Aorta (tissue), 5 donors: ENCODE results near the gene ANKMY1. TPM values are rescaled to one million over a fixed set of nuclear protein-coding genes. Genes with fewer than 3 reads are reported as not detected.

Experiments
- ATAC-seq: fragments of 200-7000 bp; cut with Tn5 transposase; one replicate; pipeline ENCODE4 v1.9.1; 2022; ENCODE audit warnings: moderate library complexity; ENCODE audit not compliant: low FRiP score
- DNase-seq, 2 donors: peaks; one replicate each; pipeline ENCODE4 v3.0.0-alpha.2; 2020
- H3K27ac ChIP-seq, 2 donors: one replicate each; pipeline ENCODE4 v1.5.1; 2013; ENCODE audit warnings: low read length in 2 of 2, mild to moderate bottlenecking in 2 of 2, moderate library complexity in 2 of 2, control low read depth in 1 of 2, inconsistent platforms in 1 of 2, low read depth in 1 of 2
- H3K27me3 ChIP-seq, 2 donors: one replicate each; pipeline ENCODE4 v1.6.1; 2013; ENCODE audit warnings: control low read depth in 1 of 2, low read length in 1 of 2, mild to moderate bottlenecking in 1 of 2, moderate library complexity in 1 of 2; ENCODE audit not compliant: insufficient read depth in 2 of 2, control insufficient read depth in 1 of 2
- H3K36me3 ChIP-seq, 2 donors: one replicate each; pipeline ENCODE4 v1.6.1; 2013; ENCODE audit warnings: control low read depth in 1 of 2, low read length in 1 of 2, mild to moderate bottlenecking in 1 of 2; ENCODE audit not compliant: insufficient read depth in 2 of 2, control insufficient read depth in 1 of 2
- H3K4me1 ChIP-seq, 2 donors: one replicate each; pipeline ENCODE4 v1.6.1; 2013; ENCODE audit warnings: low read length in 2 of 2, control low read depth in 1 of 2, mild to moderate bottlenecking in 1 of 2, moderate library complexity in 1 of 2; ENCODE audit not compliant: insufficient read depth in 2 of 2, control insufficient read depth in 1 of 2
- H3K4me3 ChIP-seq, 2 donors: one replicate each; pipeline ENCODE4 v1.5.1; 2013; ENCODE audit warnings: low read length in 2 of 2, control low read depth in 1 of 2, mild to moderate bottlenecking in 1 of 2
- H3K9me3 ChIP-seq: one replicate; pipeline ENCODE4 v1.6.1; 2013; ENCODE audit warnings: mild to moderate bottlenecking, low read length; ENCODE audit not compliant: control insufficient read depth
- WGBS, 2 donors: extraction: QIAGEN DNeasy Blood & Tissue Kit; methylation state at CpG; one replicate each; pipeline ENCODE4 v1.1.7; 2013; 5-methylcytosine and 5-hydroxymethylcytosine counted together
- intact Hi-C, 2 donors: fragments of 100-400 bp; cut with DNase I; formaldehyde crosslinking; loops; one replicate each; pipeline versions ENCODE4 v1.14.2 to v1.15.0; 2022
- polyA plus RNA-seq, 2 donors: library from polyadenylated mRNA; stranded (reverse); fragments of 200-250 nt; gene quantifications; one replicate each; pipeline ENCODE4 v1.2.3, GENCODE V29; 2013
- total RNA-seq, 2 donors: library from RNA; stranded (reverse); fragmentation: NEBNext Ultra II Directional; extraction: Animal tissue kit (Norgen Biotek cat#: 25700); gene quantifications; one replicate each; pipeline ENCODE4 v1.2.1, GENCODE V29; 2021
- donor health status: healthy with polysubstance abuse.
- donor health status: Bipolar disorder and iron deficiency.
- donor health status: DM: no; HTN: no; CAD: no.
- donor health status: DM: no; HTN: no; CAD: no.
- donor health status: DM: yes; HTN: yes; CAD: no.

ANKMY1 gene
- total and polyA plus RNA-seq, 4 donors = 6.2 to 22.0 (median 8.5) TPM

GRCh38 chr2:240462073-240462706, 95.6 kb downstream of the ANKMY1 start:
- Histone ChIP-seq H3K4me1 (no peaks in the 10 kb centered on the region), H3K27me3 (no peaks in the 10 kb centered on the region), H3K9me3 (no peaks in the 10 kb centered on the region), H3K27ac (no peak overlapping the region), H3K4me3 (no peak overlapping the region), H3K36me3 (no peaks in the 10 kb centered on the region)
- intact Hi-C loops = no loop called here
- DNase-seq = peak in 1 of 2 donors; percentile 40
- WGBS, 2 donors = 95% methylated on average over 40 to 41 of the region's 41 CpGs
- no peak for ATAC-seq

GRCh38 chr2:240461471-240462072, 96.2 kb downstream of the ANKMY1 start:
- intact Hi-C loops = no loop called here
- H3K4me3 ChIP-seq = no peak overlapping the region
- no peaks in the 10 kb centered on the region for H3K9me3 ChIP-seq
- ATAC-seq (no peak), DNase-seq (peak; percentile 16 to 73)
- H3K4me1 ChIP-seq = no peaks in the 10 kb centered on the region
- H3K27me3 ChIP-seq = no peaks in the 10 kb centered on the region
- WGBS, 2 donors = 92 to 95% methylated on average over 17 of the region's 17 CpGs
- no peaks in the 10 kb centered on the region for H3K36me3 ChIP-seq
- no peak overlapping the region for H3K27ac ChIP-seq

- ATAC-seq (no peak), DNase-seq (peak; percentile 40 to 69)
- H3K27me3 ChIP-seq = no peaks in the 10 kb centered on the region
- H3K4me1 ChIP-seq = no peaks in the 10 kb centered on the region
- H3K27ac ChIP-seq = no peak overlapping the region
- no peaks in the 10 kb centered on the region for H3K36me3 ChIP-seq
- 92 to 94% methylated on average over 16 of the region's 16 CpGs for WGBS, 2 donors
- intact Hi-C loops = no loop called here
- no peaks in the 10 kb centered on the region for H3K9me3 ChIP-seq
- H3K4me3 ChIP-seq = no peak overlapping the region
Measured at GRCh38 chr2:240460781-240461431, 96.9 kb downstream of the ANKMY1 start.

- H3K27ac ChIP-seq = no peak overlapping the region
- intact Hi-C loops = no loop called here
- no peaks in the 10 kb centered on the region for H3K27me3 ChIP-seq
- WGBS, 2 donors = 94 to 95% methylated on average over 16 of the region's 16 CpGs
- no peaks in the 10 kb centered on the region for H3K36me3 ChIP-seq
- ATAC-seq = no peak
- H3K4me1 ChIP-seq = no peaks in the 10 kb centered on the region
- no peak overlapping the region for H3K4me3 ChIP-seq
- no peaks in the 10 kb centered on the region for H3K9me3 ChIP-seq
- peak; percentile 28 to 74 for DNase-seq
Measured at GRCh38 chr2:240460253-240460711, 97.5 kb downstream of the ANKMY1 start.

- intact Hi-C loops = no loop called here
- DNase-seq (peak; percentile 38 to 65), ATAC-seq (no peak)
- WGBS, 2 donors = 78 to 79% methylated on average over 19 to 23 of the region's 23 CpGs
- Histone ChIP-seq H3K36me3 (no peaks in the 10 kb centered on the region), H3K4me3 (no peak overlapping the region), H3K4me1 (no peaks in the 10 kb centered on the region), H3K27me3 (no peaks in the 10 kb centered on the region), H3K27ac (no peak overlapping the region), H3K9me3 (no peaks in the 10 kb centered on the region)
Measured at GRCh38 chr2:240459401-240460252, 98.2 kb downstream of the ANKMY1 start.

GRCh38 chr2:240458900-240459391, 98.8 kb downstream of the ANKMY1 start:
- Histone ChIP-seq H3K4me3 (no peak overlapping the region), H3K27me3 (no peaks in the 10 kb centered on the region), H3K27ac (no peak overlapping the region), H3K9me3 (no peaks in the 10 kb centered on the region), H3K36me3 (no peaks in the 10 kb centered on the region), H3K4me1 (no peaks in the 10 kb centered on the region)
- DNase-seq (peak; percentile 50 to 70), ATAC-seq (no peak)
- intact Hi-C loops = no loop called here
- 93 to 94% methylated on average over 18 of the region's 18 CpGs for WGBS, 2 donors

GRCh38 chr2:240458044-240458899, 99.5 kb downstream of the ANKMY1 start:
- Histone ChIP-seq H3K9me3 (no peaks in the 10 kb centered on the region), H3K4me3 (no peak overlapping the region), H3K27me3 (no peaks in the 10 kb centered on the region), H3K36me3 (no peaks in the 10 kb centered on the region), H3K27ac (no peak overlapping the region), H3K4me1 (no peaks in the 10 kb centered on the region)
- WGBS, 2 donors = 80 to 83% methylated on average over 16 of the region's 16 CpGs
- ATAC-seq (no peak), DNase-seq (peak; percentile 36 to 61)
- intact Hi-C loops = no loop called here
